Aorta (tissue), 5 donors: Measurements from ENCODE around the gene PDE10A. TPM values are rescaled to one million over a fixed set of nuclear protein-coding genes. Genes with fewer than 3 reads are reported as not detected.

Experiments
- ATAC-seq: fragments of 200-7000 bp; cut with Tn5 transposase; one replicate; pipeline ENCODE4 v1.9.1; 2022; ENCODE audit warnings: moderate library complexity; ENCODE audit not compliant: low FRiP score
- DNase-seq, 2 donors: peaks; one replicate each; pipeline ENCODE4 v3.0.0-alpha.2; 2020
- H3K27ac ChIP-seq, 2 donors: one replicate each; pipeline ENCODE4 v1.5.1; 2013; ENCODE audit warnings: low read length in 2 of 2, mild to moderate bottlenecking in 2 of 2, moderate library complexity in 2 of 2, control low read depth in 1 of 2, inconsistent platforms in 1 of 2, low read depth in 1 of 2
- H3K27me3 ChIP-seq, 2 donors: one replicate each; pipeline ENCODE4 v1.6.1; 2013; ENCODE audit warnings: control low read depth in 1 of 2, low read length in 1 of 2, mild to moderate bottlenecking in 1 of 2, moderate library complexity in 1 of 2; ENCODE audit not compliant: insufficient read depth in 2 of 2, control insufficient read depth in 1 of 2
- H3K36me3 ChIP-seq, 2 donors: one replicate each; pipeline ENCODE4 v1.6.1; 2013; ENCODE audit warnings: control low read depth in 1 of 2, low read length in 1 of 2, mild to moderate bottlenecking in 1 of 2; ENCODE audit not compliant: insufficient read depth in 2 of 2, control insufficient read depth in 1 of 2
- H3K4me1 ChIP-seq, 2 donors: one replicate each; pipeline ENCODE4 v1.6.1; 2013; ENCODE audit warnings: low read length in 2 of 2, control low read depth in 1 of 2, mild to moderate bottlenecking in 1 of 2, moderate library complexity in 1 of 2; ENCODE audit not compliant: insufficient read depth in 2 of 2, control insufficient read depth in 1 of 2
- H3K4me3 ChIP-seq, 2 donors: one replicate each; pipeline ENCODE4 v1.5.1; 2013; ENCODE audit warnings: low read length in 2 of 2, control low read depth in 1 of 2, mild to moderate bottlenecking in 1 of 2
- H3K9me3 ChIP-seq: one replicate; pipeline ENCODE4 v1.6.1; 2013; ENCODE audit warnings: mild to moderate bottlenecking, low read length; ENCODE audit not compliant: control insufficient read depth
- WGBS, 2 donors: extraction: QIAGEN DNeasy Blood & Tissue Kit; methylation state at CpG; one replicate each; pipeline ENCODE4 v1.1.7; 2013; 5-methylcytosine and 5-hydroxymethylcytosine counted together
- intact Hi-C, 2 donors: fragments of 100-400 bp; cut with DNase I; formaldehyde crosslinking; loops; one replicate each; pipeline versions ENCODE4 v1.14.2 to v1.15.0; 2022
- polyA plus RNA-seq, 2 donors: library from polyadenylated mRNA; stranded (reverse); fragments of 200-250 nt; gene quantifications; one replicate each; pipeline ENCODE4 v1.2.3, GENCODE V29; 2013
- total RNA-seq, 2 donors: library from RNA; stranded (reverse); fragmentation: NEBNext Ultra II Directional; extraction: Animal tissue kit (Norgen Biotek cat#: 25700); gene quantifications; one replicate each; pipeline ENCODE4 v1.2.1, GENCODE V29; 2021
- donor health status: healthy with polysubstance abuse.
- donor health status: Bipolar disorder and iron deficiency.
- donor health status: DM: no; HTN: no; CAD: no.
- donor health status: DM: no; HTN: no; CAD: no.
- donor health status: DM: yes; HTN: yes; CAD: no.

The PDE10A gene
- total and polyA plus RNA-seq, 4 donors, result 0.75 to 17.1 (median 6.2) TPM

- WGBS, 2 donors, result 41% methylated on average over 3 of the region's 3 CpGs
- Histone ChIP-seq H3K36me3 (no peaks in the 10 kb centered on the region), H3K9me3 (peaks cover 2% of the 10 kb centered on the region), H3K4me3 (no peak overlapping the region), H3K27me3 (no peaks in the 10 kb centered on the region), H3K4me1 (no peaks in the 10 kb centered on the region), H3K27ac (no peak overlapping the region)
- DNase-seq, result no peak
- intact Hi-C loops, result no loop called here
- no peak for ATAC-seq
Measured at GRCh38 chr6:165586706-165587105, 76.3 kb downstream of the PDE10A start.

DNA sequence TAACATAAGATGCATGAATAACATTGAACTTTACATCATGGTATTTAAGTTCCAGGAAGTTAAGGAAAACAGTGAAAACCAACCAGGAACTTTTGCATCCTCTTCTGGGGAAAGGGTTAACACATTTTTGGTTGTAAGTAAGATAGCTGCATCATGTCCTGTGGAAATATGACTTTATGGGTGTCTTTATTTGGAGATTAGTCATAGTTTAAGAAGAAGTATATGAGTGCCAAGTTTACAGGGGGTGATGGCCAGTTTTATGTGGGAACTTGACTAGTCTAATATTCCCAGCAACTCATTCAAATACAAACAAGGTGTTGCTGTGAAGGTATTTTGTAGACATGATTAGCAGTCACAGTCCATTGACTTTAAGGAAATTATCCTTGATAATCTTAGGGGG is 78.0 kb downstream of the PDE10A start:
- no peak for DNase-seq
- no peaks in the 10 kb centered on the region for H3K27me3 ChIP-seq
- no peak for ATAC-seq
- H3K4me1 ChIP-seq, result no peaks in the 10 kb centered on the region
- no peak overlapping the region for H3K4me3 ChIP-seq
- peaks cover 2% of the 10 kb centered on the region for H3K9me3 ChIP-seq
- no peaks in the 10 kb centered on the region for H3K36me3 ChIP-seq
- intact Hi-C loops, result no loop called here
- no peak overlapping the region for H3K27ac ChIP-seq

GRCh38 chr6:165584541-165584940 is 78.5 kb downstream of the PDE10A start:
- peaks cover 2% of the 10 kb centered on the region for H3K9me3 ChIP-seq
- 98 to 100% methylated on average over 1 of the region's 1 CpG for WGBS, 2 donors
- DNase-seq (no peak), ATAC-seq (no peak)
- no peak overlapping the region for H3K4me3 ChIP-seq
- no peaks in the 10 kb centered on the region for H3K4me1 ChIP-seq
- no peak overlapping the region for H3K27ac ChIP-seq
- H3K36me3 ChIP-seq, result no peaks in the 10 kb centered on the region
- intact Hi-C loops, result no loop called here
- no peaks in the 10 kb centered on the region for H3K27me3 ChIP-seq

GRCh38 chr6:165581678-165582077 is 81.4 kb downstream of the PDE10A start:
- Histone ChIP-seq H3K4me3 (no peak overlapping the region), H3K9me3 (peaks cover 2% of the 10 kb centered on the region), H3K36me3 (no peaks in the 10 kb centered on the region), H3K27ac (no peak overlapping the region), H3K4me1 (no peaks in the 10 kb centered on the region), H3K27me3 (no peaks in the 10 kb centered on the region)
- 97% methylated on average over 1 of the region's 1 CpG for WGBS, 2 donors
- intact Hi-C loops, result no loop called here
- DNase-seq (no peak), ATAC-seq (no peak)

DNA sequence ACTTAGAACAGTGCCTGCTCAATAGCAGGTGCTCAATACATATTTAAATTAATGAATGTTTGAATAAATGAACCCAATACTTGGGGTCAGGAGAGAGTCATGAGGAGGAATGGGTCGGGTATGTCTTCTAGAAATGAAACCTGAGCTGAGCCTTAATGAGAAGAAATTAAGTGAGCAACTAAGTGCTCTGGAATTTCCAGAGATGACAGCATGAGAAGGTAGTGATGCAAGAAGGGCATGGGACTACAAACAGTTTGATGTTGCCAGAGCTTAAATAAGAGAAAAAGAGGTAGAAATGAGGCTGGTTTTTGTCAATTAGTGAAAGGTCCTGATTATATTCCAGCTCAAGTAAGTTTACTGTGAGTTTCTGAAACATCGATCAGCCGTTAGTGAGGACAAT is 82.9 kb downstream of the PDE10A start:
- intact Hi-C loops, result no loop called here
- no peaks in the 10 kb centered on the region for H3K36me3 ChIP-seq
- H3K4me1 ChIP-seq, result no peaks in the 10 kb centered on the region
- 94 to 97% methylated on average over 3 of the region's 3 CpGs for WGBS, 2 donors
- no peak for DNase-seq
- H3K27me3 ChIP-seq, result no peaks in the 10 kb centered on the region
- H3K27ac ChIP-seq, result no peak overlapping the region
- ATAC-seq, result no peak
- H3K9me3 ChIP-seq, result no peaks in the 10 kb centered on the region
- no peak overlapping the region for H3K4me3 ChIP-seq

- intact Hi-C loops, result no loop called here
- DNase-seq (no peak), ATAC-seq (no peak)
- Histone ChIP-seq H3K9me3 (no peaks in the 10 kb centered on the region), H3K27ac (no peak overlapping the region), H3K4me3 (no peak overlapping the region), H3K27me3 (no peaks in the 10 kb centered on the region), H3K4me1 (no peaks in the 10 kb centered on the region), H3K36me3 (no peaks in the 10 kb centered on the region)
Measured at GRCh38 chr6:165579151-165579550, 83.9 kb downstream of the PDE10A start.

DNA sequence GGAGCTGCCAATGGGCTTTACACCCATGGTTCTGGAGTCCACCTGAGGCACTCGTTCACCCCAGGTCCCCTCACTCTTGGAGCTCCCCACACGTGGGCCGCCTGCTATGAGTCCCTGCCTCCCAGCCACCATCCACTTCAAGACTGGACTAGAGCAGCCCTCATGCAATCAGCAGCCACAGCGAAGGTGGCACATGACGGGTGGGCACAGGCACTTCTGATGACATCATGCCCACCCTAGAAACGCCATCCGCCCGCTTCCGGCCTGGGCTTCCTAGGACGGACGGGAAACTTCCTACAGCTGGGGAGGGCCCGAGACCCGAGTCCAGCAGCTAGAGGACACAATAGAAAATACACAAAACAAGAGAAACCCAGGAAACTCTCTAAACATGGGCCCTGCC is 85.5 kb downstream of the PDE10A start:
- Histone ChIP-seq H3K4me1 (no peaks in the 10 kb centered on the region), H3K9me3 (no peaks in the 10 kb centered on the region), H3K27me3 (no peaks in the 10 kb centered on the region), H3K36me3 (no peaks in the 10 kb centered on the region), H3K4me3 (no peak overlapping the region), H3K27ac (no peak overlapping the region)
- DNase-seq, result peak in 1 of 2 donors; percentile 63
- intact Hi-C loops, result no loop called here
- no peak for ATAC-seq
- 91 to 95% methylated on average over 13 of the region's 13 CpGs for WGBS, 2 donors

- intact Hi-C loops, result no loop called here
- H3K4me1 ChIP-seq, result no peaks in the 10 kb centered on the region
- H3K4me3 ChIP-seq, result no peak overlapping the region
- ATAC-seq, result no peak
- 77 to 93% methylated on average over 3 of the region's 3 CpGs for WGBS, 2 donors
- no peak overlapping the region for H3K27ac ChIP-seq
- H3K27me3 ChIP-seq, result no peaks in the 10 kb centered on the region
- no peaks in the 10 kb centered on the region for H3K9me3 ChIP-seq
- DNase-seq, result no peak
- no peaks in the 10 kb centered on the region for H3K36me3 ChIP-seq
Measured at GRCh38 chr6:165575158-165575549, 87.9 kb downstream of the PDE10A start.

GRCh38 chr6:165574220-165575157 is 88.6 kb downstream of the PDE10A start:
- no peak for ATAC-seq
- no peaks in the 10 kb centered on the region for H3K4me1 ChIP-seq
- no peak overlapping the region for H3K4me3 ChIP-seq
- H3K27me3 ChIP-seq, result no peaks in the 10 kb centered on the region
- no peaks in the 10 kb centered on the region for H3K9me3 ChIP-seq
- DNase-seq, result no peak
- no peaks in the 10 kb centered on the region for H3K36me3 ChIP-seq
- WGBS, 2 donors, result 79 to 82% methylated on average over 6 of the region's 6 CpGs
- intact Hi-C loops, result no loop called here
- H3K27ac ChIP-seq, result no peak overlapping the region
